WTC11 (cell line): ENCODE measurements around the gene MAP3K10. TPM values are rescaled to one million over a fixed set of nuclear protein-coding genes. Genes with fewer than 3 reads are reported as not detected.

Experiments used
- ATAC-seq: fragments of 200-7000 bp; cut with Tn5 transposase; 2 replicates; pipeline ENCODE4 v1.10.0; 2021; ENCODE audit warnings: mild to moderate bottlenecking, moderate library complexity
- Bru-seq: library from RNA; stranded (reverse); fragments of 400-500 nt; gene quantifications from one replicate; lab custom pipeline; 2021; lab: Mats Ljungman, UMichigan
- CTCF ChIA-PET: fragments of 300-600 bp; sonication (Branson Sonifier 250); formaldehyde crosslinking; loops from one replicate; lab custom pipeline; 2021; ENCODE audit warnings: antibody characterized with exemption; lab: Charles Lee
- POLR2A ChIA-PET: fragments of 350-600 bp; sonication (Branson Sonifier 250); formaldehyde crosslinking; loops from one replicate; lab custom pipeline; 2021; ENCODE audit warnings: antibody characterized with exemption; lab: Charles Lee
- DNase-seq: peaks from one replicate; pipeline ENCODE4 v3.0.0; 2021; ENCODE audit warnings: low spot score
- H3K27ac Mint-ChIP-seq: 2 replicates; pipeline ENCODE4 v1.8.0; 2021; ENCODE audit warnings: mixed read lengths
- H3K27me3 Mint-ChIP-seq: 2 replicates; pipeline ENCODE4 v1.8.0; 2021; ENCODE audit warnings: low read depth, mild to moderate bottlenecking, moderate library complexity, mixed read lengths
- H3K36me3 Mint-ChIP-seq: 2 replicates; pipeline ENCODE4 v1.8.0; 2021; ENCODE audit warnings: mixed read lengths
- H3K4me1 Mint-ChIP-seq: 2 replicates; pipeline ENCODE4 v1.8.0; 2022; ENCODE audit warnings: mixed read lengths
- H3K4me3 Mint-ChIP-seq: 2 replicates; pipeline ENCODE4 v1.8.0; 2021; ENCODE audit warnings: mild to moderate bottlenecking, moderate library complexity, mixed read lengths
- H3K9me3 Mint-ChIP-seq: 2 replicates; pipeline ENCODE4 v1.8.0; 2021; ENCODE audit warnings: mixed read lengths
- ARID4B ChIP-seq: sonication (generic); formaldehyde crosslinking; IDR thresholded peaks from 2 replicates; pipeline ENCODE4 v1.8.0; 2023; ENCODE audit warnings: missing genetic modification reagents, mild to moderate bottlenecking, borderline replicate concordance
- CBFB ChIP-seq: sonication (generic); formaldehyde crosslinking; IDR thresholded peaks from 2 replicates; pipeline ENCODE4 v1.8.1; 2022; ENCODE audit warnings: mild to moderate bottlenecking, low read depth, missing genetic modification reagents
- E2F5 ChIP-seq: sonication (generic); formaldehyde crosslinking; IDR thresholded peaks from 2 replicates; pipeline ENCODE4 v1.8.1; 2022; ENCODE audit warnings: mild to moderate bottlenecking, moderate library complexity, missing genetic modification reagents
- FOXP1 ChIP-seq: sonication (generic); formaldehyde crosslinking; IDR thresholded peaks from 2 replicates; pipeline ENCODE4 v1.8.0; 2022; ENCODE audit warnings: missing genetic modification reagents, mild to moderate bottlenecking, moderate library complexity, borderline replicate concordance
- FOXP4 ChIP-seq: sonication (generic); formaldehyde crosslinking; IDR thresholded peaks from 2 replicates; pipeline ENCODE4 v1.8.0; 2022; ENCODE audit warnings: mild to moderate bottlenecking, missing genetic modification reagents
- GABPB1 ChIP-seq: sonication (generic); formaldehyde crosslinking; IDR thresholded peaks from 2 replicates; pipeline ENCODE4 v1.8.1; 2023; ENCODE audit warnings: mild to moderate bottlenecking, missing genetic modification reagents
- HMGXB4 ChIP-seq: sonication (generic); formaldehyde crosslinking; IDR thresholded peaks from 2 replicates; pipeline ENCODE4 v1.8.1; 2023; ENCODE audit warnings: mild to moderate bottlenecking, moderate library complexity, missing genetic modification reagents
- MYBL2 ChIP-seq: sonication (generic); formaldehyde crosslinking; IDR thresholded peaks from 2 replicates; pipeline ENCODE4 v1.8.1; 2023; ENCODE audit warnings: mild to moderate bottlenecking, moderate library complexity, missing genetic modification reagents
- PRDM15 ChIP-seq: sonication (generic); formaldehyde crosslinking; IDR thresholded peaks from 2 replicates; pipeline ENCODE4 v1.8.0; 2022; ENCODE audit warnings: missing genetic modification reagents
- SMAD4 ChIP-seq: sonication (generic); formaldehyde crosslinking; IDR thresholded peaks from 2 replicates; pipeline ENCODE4 v1.8.0; 2022; ENCODE audit warnings: mild to moderate bottlenecking, missing genetic modification reagents
- ZBTB43 ChIP-seq: sonication (generic); formaldehyde crosslinking; IDR thresholded peaks from 2 replicates; pipeline ENCODE4 v1.8.1; 2023; ENCODE audit warnings: mild to moderate bottlenecking, missing genetic modification reagents
- ZNF138 ChIP-seq: sonication (generic); formaldehyde crosslinking; conservative IDR thresholded peaks from 2 replicates; pipeline ENCODE4 v1.8.1; 2022; ENCODE audit warnings: mild to moderate bottlenecking, moderate library complexity, missing genetic modification reagents
- ZNF232 ChIP-seq: sonication (generic); formaldehyde crosslinking; IDR thresholded peaks from 2 replicates; pipeline ENCODE4 v1.8.0; 2022; ENCODE audit warnings: mild to moderate bottlenecking, missing genetic modification reagents
- ZNF263 ChIP-seq: sonication (generic); formaldehyde crosslinking; IDR thresholded peaks from 2 replicates; pipeline ENCODE4 v1.8.1; 2022; ENCODE audit warnings: low read depth, mild to moderate bottlenecking, moderate library complexity, missing genetic modification reagents
- ZNF281 ChIP-seq: sonication (generic); formaldehyde crosslinking; IDR thresholded peaks from 2 replicates; pipeline ENCODE4 v1.8.0; 2023; ENCODE audit warnings: mild to moderate bottlenecking, missing genetic modification reagents
- long read RNA-seq, 3 experiments: library from RNA in 1 of 3; library from capped mRNA in 1 of 3; library from polyadenylated mRNA in 1 of 3; unstranded in 2 of 3; stranded (forward) in 1 of 3; transcript quantifications; one replicate each; pipeline ENCODE4 v2.0.0, GENCODE V29; 2021
- total RNA-seq: library from RNA; stranded (reverse); gene quantifications from 3 replicates; pipeline ENCODE4 v1.2.3, GENCODE V29; 2021

MAP3K10 gene
- total RNA-seq (23.5 to 25.5 TPM (median 24.4 TPM) in 3 replicates), Bru-seq, nascent RNA (percentile 58 among the genes with signal in this experiment)
- long read RNA-seq, experiment 1, transcript MAP3K10-201 (10 exons, 3,436 nt), result major isoform, 10 of 31 reads
- long read RNA-seq, experiment 1, partial matches to known transcripts, result 13 of 31 reads
- long read RNA-seq, experiment 1, other reads (novel, unspliced or antisense), result 8 of 31 reads
- long read RNA-seq, experiment 2, partial matches to known transcripts, result 11 of 20 reads
- long read RNA-seq, experiment 2, other reads (novel, unspliced or antisense), result 8 of 20 reads
- long read RNA-seq, experiment 3, result 0 reads

- Mint-ChIP-seq H3K27ac (no peak within 1 kb of the TSS), H3K4me1 (peaks cover 18% of the 10 kb centered on the region), H3K27me3 (peaks cover 15% of the 10 kb centered on the region; the same call in 1 of the 2 replicates), H3K4me3 (peak within 1 kb of the TSS; percentile 78), H3K36me3 (no peaks in the 10 kb centered on the region), H3K9me3 (no peaks in the 10 kb centered on the region)
- ChIA-PET CTCF (interaction anchor here (0.6 to 3.9 kb wide), 24 partner anchors 10 to 310 kb away, joined by 3 to 67 read pairs (median 3); partner anchors contain the start of genes C19orf47, PLD3 and TTC9B), POLR2A (interaction anchor here (0.6 to 1.0 kb wide), 3 partner anchors 9 to 93 kb away, joined by 3 to 9 read pairs (median 3); no protein-coding TSS in a partner anchor)
- DNase-seq, result peak; percentile 68
- ATAC-seq, result peak; percentile 74
- TF ChIP-seq SMAD4 (CRISPR knock-in tag) (no peak), ZNF232 (no peak), ARID4B (0 out of 2 replicates have a peak, but pooled peaks have one; percentile 56), GABPB1 (CRISPR knock-in tag) (no peak), E2F5 (CRISPR knock-in tag) (0 out of 2 replicates have a peak, but pooled peaks have one; percentile 36), ZBTB43 (CRISPR knock-in tag) (peak; percentile 51; the same call in 1 of the 2 replicates), FOXP1 (CRISPR knock-in tag) (peak; percentile 66; the same call in 1 of the 2 replicates), ZNF263 (CRISPR knock-in tag) (no peak), ZNF138 (no peak), FOXP4 (CRISPR knock-in tag) (peak; percentile 55; the same call in 1 of the 2 replicates), CBFB (no peak), HMGXB4 (CRISPR knock-in tag) (peak; percentile 28; the same call in 1 of the 2 replicates), PRDM15 (no peak), ZNF281 (no peak), MYBL2 (CRISPR knock-in tag) (0 out of 2 replicates have a peak, but pooled peaks have one; percentile 51)
These were observed at the start of gene MAP3K10 for GRCh38 chr19:40190891-40191835. TSS of gene MAP3K10 (plus strand) at chr19:40191426. CDS start at chr19:40192032, 606 bp downstream.
